A549 (cell line): ENCODE data around the gene CNTFR.

Source experiments
- CBX8 ChIP-seq: fragments of 200-600 bp; sonication (generic); IDR thresholded peaks from 2 replicates; pipeline ENCODE4 v1.6.1; 2016
- HOXB13 ChIP-seq: fragments of 250-450 bp; sonication (Bioruptor Pico); IDR thresholded peaks from 2 replicates; pipeline ENCODE4 v1.5.0; 2020; ENCODE audit warnings: low read depth, mild to moderate bottlenecking, moderate library complexity
- MYC ChIP-seq: IDR thresholded peaks from 2 replicates; pipeline ENCODE4 v1.6.1; 2012; ENCODE audit warnings: mild to moderate bottlenecking, inconsistent platforms, low read length, improper control_type of control experiment, borderline replicate concordance
- PHF8 ChIP-seq: fragments of 200-600 bp; sonication (generic); IDR thresholded peaks from 2 replicates; pipeline ENCODE4 v1.6.1; 2016; ENCODE audit warnings: low read depth, mild to moderate bottlenecking, antibody characterized with exemption, moderate library complexity, borderline replicate concordance
- POLR2A ChIP-seq: IDR thresholded peaks from 2 replicates; pipeline ENCODE4 v1.6.1; 2012; ENCODE audit warnings: mild to moderate bottlenecking, low read length
- RARB ChIP-seq: fragments of 250-450 bp; sonication (Bioruptor Pico); IDR thresholded peaks from 2 replicates; pipeline ENCODE4 v1.8.0; 2021; ENCODE audit warnings: mild to moderate bottlenecking, moderate library complexity
- RCOR1 ChIP-seq: fragments of 150-350 bp; IDR thresholded peaks from 2 replicates; pipeline ENCODE4 v1.6.1; 2014; ENCODE audit warnings: antibody characterized with exemption, low read length, low read depth
- TF ChIP-seq, protein P1 (sequence below): fragments of >200 bp; sonication (Bioruptor Twin); formaldehyde crosslinking; IDR thresholded peaks from 3 replicates; pipeline ENCODE4 v1.5.1; 2016
- TF ChIP-seq, protein P2 (sequence below): IDR thresholded peaks from 2 replicates; pipeline ENCODE4 v1.6.1; 2012

DNA sequence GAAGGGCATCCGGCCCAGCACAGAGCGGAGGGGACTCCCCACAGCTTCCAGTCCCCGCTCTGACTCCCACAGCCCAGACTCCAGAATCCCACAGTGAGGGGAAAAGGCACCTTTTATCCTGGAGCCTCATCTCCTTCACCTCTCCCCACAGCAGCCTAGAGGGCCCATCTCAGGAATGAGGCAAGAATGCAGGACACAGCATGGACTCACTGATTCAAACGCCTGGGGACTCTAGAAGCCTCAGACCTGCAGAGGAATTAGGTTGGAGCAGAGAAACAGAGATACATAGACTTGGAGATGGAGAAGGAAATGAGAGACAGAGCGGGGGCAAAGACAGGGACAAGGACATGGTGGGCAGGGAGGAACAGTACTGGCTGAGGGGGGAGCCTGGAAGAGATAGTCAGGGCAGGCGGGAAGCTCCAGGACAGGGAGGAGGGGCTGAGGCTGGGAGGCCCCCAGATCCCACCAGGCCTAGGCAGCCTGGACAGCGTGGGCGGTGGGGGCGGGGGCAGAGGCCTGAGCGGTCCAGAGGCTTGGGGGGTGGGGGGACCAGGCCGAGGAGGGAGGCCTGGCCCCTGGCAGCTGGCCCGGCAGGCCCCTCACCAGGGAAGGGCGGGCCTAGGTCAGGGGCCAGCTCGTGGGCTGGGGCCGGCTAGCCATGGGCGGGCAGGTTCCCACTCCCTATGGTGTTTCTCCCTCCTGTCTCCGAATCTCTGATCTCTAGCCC lies 15.8 kb downstream of the CNTFR start:
- TF ChIP-seq, protein P1, sequence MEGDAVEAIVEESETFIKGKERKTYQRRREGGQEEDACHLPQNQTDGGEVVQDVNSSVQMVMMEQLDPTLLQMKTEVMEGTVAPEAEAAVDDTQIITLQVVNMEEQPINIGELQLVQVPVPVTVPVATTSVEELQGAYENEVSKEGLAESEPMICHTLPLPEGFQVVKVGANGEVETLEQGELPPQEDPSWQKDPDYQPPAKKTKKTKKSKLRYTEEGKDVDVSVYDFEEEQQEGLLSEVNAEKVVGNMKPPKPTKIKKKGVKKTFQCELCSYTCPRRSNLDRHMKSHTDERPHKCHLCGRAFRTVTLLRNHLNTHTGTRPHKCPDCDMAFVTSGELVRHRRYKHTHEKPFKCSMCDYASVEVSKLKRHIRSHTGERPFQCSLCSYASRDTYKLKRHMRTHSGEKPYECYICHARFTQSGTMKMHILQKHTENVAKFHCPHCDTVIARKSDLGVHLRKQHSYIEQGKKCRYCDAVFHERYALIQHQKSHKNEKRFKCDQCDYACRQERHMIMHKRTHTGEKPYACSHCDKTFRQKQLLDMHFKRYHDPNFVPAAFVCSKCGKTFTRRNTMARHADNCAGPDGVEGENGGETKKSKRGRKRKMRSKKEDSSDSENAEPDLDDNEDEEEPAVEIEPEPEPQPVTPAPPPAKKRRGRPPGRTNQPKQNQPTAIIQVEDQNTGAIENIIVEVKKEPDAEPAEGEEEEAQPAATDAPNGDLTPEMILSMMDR = no peak
- no peak for TF ChIP-seq CBX8
- no peak for TF ChIP-seq RARB
- TF ChIP-seq RCOR1 = no peak
- TF ChIP-seq PHF8 = no peak
- TF ChIP-seq MYC = no peak
- TF ChIP-seq HOXB13 (CRISPR knock-in tag) = no peak
- no peak for TF ChIP-seq POLR2A
- TF ChIP-seq, protein P2, sequence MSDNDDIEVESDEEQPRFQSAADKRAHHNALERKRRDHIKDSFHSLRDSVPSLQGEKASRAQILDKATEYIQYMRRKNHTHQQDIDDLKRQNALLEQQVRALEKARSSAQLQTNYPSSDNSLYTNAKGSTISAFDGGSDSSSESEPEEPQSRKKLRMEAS = no peak
